Hepatocyte (in vitro differentiated cells): ENCODE results near the gene KRTAP4-16. TPM values are rescaled to one million over a fixed set of nuclear protein-coding genes. Genes with fewer than 3 reads are reported as not detected.
"Not testable (repeated sequence)": the region's sequence is repeated elsewhere in the genome, so short reads cannot be mapped to it uniquely, and the experiment has no call there.

Experiments
- DNase-seq: peaks from one replicate; pipeline ENCODE4 v3.0.0-alpha.2; 2016; ENCODE audit warnings: low spot score
- H2AFZ ChIP-seq: fragments of 200-600 bp; sonication (generic); 2 replicates; pipeline ENCODE4 v1.6.0; 2016; ENCODE audit warnings: antibody characterized with exemption, mild to moderate bottlenecking
- H3K27ac ChIP-seq: fragments of 200-600 bp; sonication (generic); 2 replicates; pipeline ENCODE4 v1.5.1; 2016; ENCODE audit warnings: mild to moderate bottlenecking
- H3K27me3 ChIP-seq: fragments of 200-600 bp; sonication (generic); 2 replicates; pipeline ENCODE4 v1.6.1; 2016
- H3K36me3 ChIP-seq: fragments of 200-600 bp; sonication (generic); replicated peaks from 2 replicates; pipeline ENCODE4 v1.5.1; 2016; ENCODE audit warnings: low read depth; ENCODE audit not compliant: insufficient read depth
- H3K4me1 ChIP-seq: fragments of 200-600 bp; sonication (generic); 2 replicates; pipeline ENCODE4 v1.5.1; 2016; ENCODE audit warnings: mild to moderate bottlenecking, moderate library complexity; ENCODE audit not compliant: insufficient read depth
- H3K4me2 ChIP-seq: fragments of 200-600 bp; sonication (generic); 2 replicates; pipeline ENCODE4 v1.6.0; 2016
- H3K4me3 ChIP-seq: fragments of 200-600 bp; sonication (generic); 2 replicates; pipeline ENCODE4 v1.5.1; 2016; ENCODE audit warnings: mild to moderate bottlenecking
- H3K79me2 ChIP-seq: fragments of 200-600 bp; sonication (generic); 2 replicates; pipeline ENCODE4 v1.6.0; 2017; ENCODE audit warnings: mild to moderate bottlenecking
- H3K9me2 ChIP-seq: fragments of 200-600 bp; sonication (generic); replicated peaks from 2 replicates; pipeline ENCODE4 v1.6.0; 2017; ENCODE audit warnings: mild to moderate bottlenecking; ENCODE audit not compliant: insufficient read depth
- H3K9me3 ChIP-seq: fragments of 200-600 bp; sonication (generic); 2 replicates; pipeline ENCODE4 v1.5.1; 2016; ENCODE audit warnings: low read depth, mild to moderate bottlenecking
- H4K20me1 ChIP-seq: fragments of 200-600 bp; sonication (generic); 2 replicates; pipeline ENCODE4 v1.6.0; 2016; ENCODE audit warnings: mild to moderate bottlenecking; ENCODE audit not compliant: insufficient read depth, poor library complexity, severe bottlenecking
- CTCF ChIP-seq: fragments of 200-600 bp; sonication (generic); IDR thresholded peaks from 2 replicates; pipeline ENCODE4 v1.5.1; 2016; ENCODE audit warnings: antibody characterized with exemption, mild to moderate bottlenecking; ENCODE audit not compliant: poor library complexity
- EZH2 ChIP-seq: fragments of 200-600 bp; sonication (generic); IDR thresholded peaks from 2 replicates; pipeline ENCODE4 v1.6.1; 2016; ENCODE audit warnings: antibody characterized with exemption, mild to moderate bottlenecking, borderline replicate concordance
- EZH2phosphoT487 ChIP-seq: fragments of 200-600 bp; sonication (generic); IDR thresholded peaks from one replicate; pipeline ENCODE4 v1.6.1; 2018; ENCODE audit warnings: antibody characterized with exemption, mild to moderate bottlenecking, low read depth, moderate library complexity; ENCODE audit not compliant: unreplicated experiment, severe bottlenecking
- WGBS: methylation state at CpG from one replicate; pipeline ENCODE4 v1.1.6; 2016; ENCODE audit warnings: low lambda C conversion rate; ENCODE audit errors: missing lambda C conversion rate; 5-methylcytosine and 5-hydroxymethylcytosine counted together
- polyA plus RNA-seq: library from polyadenylated mRNA; unstranded; fragments of >200 nt; fragmentation: Nextera tagmentation; extraction: Ambion mirVana; gene quantifications from 2 replicates; pipeline ENCODE4 v1.2.1, GENCODE V29; 2016
- total RNA-seq: library from RNA; depleted of rRNA; stranded (reverse); fragments of >200 nt; gene quantifications from 2 replicates; pipeline ENCODE4 v1.2.3, GENCODE V29; 2014

KRTAP4-16 gene
- total and polyA plus RNA-seq, 2 experiments from 2014 or later: not detected

GRCh38 chr17:41058741-41059140, 43.3 kb downstream of the KRTAP4-16 start:
- TF ChIP-seq EZH2phosphoT487 (no peak), EZH2 (no peak), CTCF (no peak)
- H3K9me3 ChIP-seq: no peaks in the 10 kb centered on the region
- DNase-seq: no peak
- no peaks in the 10 kb centered on the region for H4K20me1 ChIP-seq
- no peaks in the 10 kb centered on the region for H3K79me2 ChIP-seq
- H3K9me2 ChIP-seq: no peaks in the 10 kb centered on the region
- H3K36me3 ChIP-seq: no peaks in the 10 kb centered on the region
- WGBS: 93% methylated on average over 5 of the region's 5 CpGs
- H3K4me2 ChIP-seq: no peak overlapping the region
- no peaks in the 10 kb centered on the region for H3K27me3 ChIP-seq
- no peak overlapping the region for H2AFZ ChIP-seq
- no peak overlapping the region for H3K27ac ChIP-seq
- no peaks in the 10 kb centered on the region for H3K4me1 ChIP-seq
- H3K4me3 ChIP-seq: no peak overlapping the region

DNA sequence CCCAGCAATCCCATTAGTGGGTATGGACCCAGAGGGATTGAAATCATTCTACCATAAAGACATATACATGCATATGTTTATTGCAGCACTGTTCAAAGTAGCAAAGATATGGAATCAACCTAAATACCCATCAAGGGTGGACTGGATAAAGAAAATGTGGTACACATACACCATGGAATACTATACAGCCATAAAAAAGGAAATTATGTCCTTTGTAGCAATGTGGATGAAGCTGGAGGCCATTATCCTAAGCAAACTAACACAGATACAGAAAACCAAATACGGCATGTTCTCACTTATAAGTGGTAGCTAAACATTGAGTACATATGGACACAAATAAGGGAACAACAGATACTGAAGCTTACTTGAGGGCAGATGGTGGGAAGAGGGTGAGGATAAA, 44.5 kb downstream of the KRTAP4-16 start:
- no peak overlapping the region for H3K27ac ChIP-seq
- H3K36me3 ChIP-seq: no peaks in the 10 kb centered on the region
- 100% methylated on average over 1 of the region's 1 CpG for WGBS
- H3K27me3 ChIP-seq: no peaks in the 10 kb centered on the region
- no peak overlapping the region for H3K4me2 ChIP-seq
- DNase-seq: no peak
- no peaks in the 10 kb centered on the region for H3K79me2 ChIP-seq
- no peaks in the 10 kb centered on the region for H3K4me1 ChIP-seq
- no peaks in the 10 kb centered on the region for H3K9me2 ChIP-seq
- no peaks in the 10 kb centered on the region for H3K9me3 ChIP-seq
- no peak overlapping the region for H2AFZ ChIP-seq
- TF ChIP-seq CTCF (no peak), EZH2phosphoT487 (no peak), EZH2 (no peak)
- H3K4me3 ChIP-seq: no peak overlapping the region
- no peaks in the 10 kb centered on the region for H4K20me1 ChIP-seq

- not testable (repeated sequence) for H3K4me1 ChIP-seq, H3K36me3 ChIP-seq, H3K27ac ChIP-seq, H3K4me2 ChIP-seq, H3K79me2 ChIP-seq, DNase-seq, H3K27me3 ChIP-seq, H3K4me3 ChIP-seq, H3K9me2 ChIP-seq, H2AFZ ChIP-seq, H4K20me1 ChIP-seq, H3K9me3 ChIP-seq
- WGBS: 67% methylated on average over 1 of the region's 6 CpGs
Observed at GRCh38 chr17:41055130-41055529, 46.9 kb downstream of the KRTAP4-16 start, which contains the start of gene KRTAP2-2. TSS of gene KRTAP2-2 (minus strand) at chr17:41055230. CDS start at chr17:41055211, 19 bp downstream.

- H3K4me3 ChIP-seq, H3K4me1 ChIP-seq, H2AFZ ChIP-seq, H3K4me2 ChIP-seq, H3K79me2 ChIP-seq, H3K27me3 ChIP-seq, H3K27ac ChIP-seq, DNase-seq, H3K9me3 ChIP-seq, H4K20me1 ChIP-seq, H3K9me2 ChIP-seq, H3K36me3 ChIP-seq: not testable (repeated sequence)
- WGBS: 86% methylated on average over 5 of the region's 9 CpGs
Observed at GRCh38 chr17:41054556-41054955, 47.5 kb downstream of the KRTAP4-16 start.

GRCh38 chr17:41054025-41054424, 48.0 kb downstream of the KRTAP4-16 start:
- H3K27ac ChIP-seq: no peak overlapping the region
- WGBS: 85% methylated on average over 4 of the region's 4 CpGs

More at GRCh38 chr17:41054025-41054424, 48.0 kb downstream of the KRTAP4-16 start:
- Histone ChIP-seq H3K4me3 (no peak overlapping the region), H2AFZ (no peak overlapping the region), H3K9me2 (no peaks in the 10 kb centered on the region), H3K4me1 (no peaks in the 10 kb centered on the region), H3K36me3 (no peaks in the 10 kb centered on the region), H4K20me1 (no peaks in the 10 kb centered on the region), H3K4me2 (no peak overlapping the region), H3K27me3 (no peaks in the 10 kb centered on the region), H3K9me3 (no peaks in the 10 kb centered on the region), H3K79me2 (no peaks in the 10 kb centered on the region)
- TF ChIP-seq EZH2phosphoT487 (no peak), EZH2 (no peak), CTCF (no peak)
- DNase-seq: no peak
